ENCODE measurements around the gene ASCL5.

ASCL5 gene

GRCh38 chr1:201155354-201155753, 28.4 kb upstream of the ASCL5 start:
- no peak overlapping the region for H3K4me2 ChIP-seq (ENCODE audit: low read depth, low read length)
- no peaks in the 10 kb centered on the region for H3F3A ChIP-seq (ENCODE audit: insufficient read depth, low read length)
- no peaks in the 10 kb centered on the region for H4K20me1 ChIP-seq (ENCODE audit: insufficient read depth, low read length)
- no peak overlapping the region for H3K27ac ChIP-seq (ENCODE audit: low read length)
- no peak overlapping the region for H3K9ac ChIP-seq (ENCODE audit: low read length)
- H3K79me2 ChIP-seq (ENCODE audit: low read length) = peaks cover 9% of the 10 kb centered on the region
- H3K27me3 ChIP-seq (replicated peaks; ENCODE audit: insufficient read depth, low read length) = no peaks in the 10 kb centered on the region
- no peak overlapping the region for H3K4me3 ChIP-seq (ENCODE audit: low read length)
- no peaks in the 10 kb centered on the region for H3K9me2 ChIP-seq (replicated peaks; ENCODE audit: insufficient read depth, low read length)
- H3K4me1 ChIP-seq (ENCODE audit: low read length) = peaks cover 7% of the 10 kb centered on the region; the same call in 1 of the 2 replicates
- no peak for TF ChIP-seq EZH2 (optimal IDR thresholded peaks at IDR 0.05; ENCODE audit: low read depth, low read length)
- TF ChIP-seq EZH2phosphoT487 (IDR thresholded peaks at IDR 0.05; ENCODE audit: low read length) = no peak
- no peaks in the 10 kb centered on the region for H3K9me3 ChIP-seq (replicated peaks; ENCODE audit: insufficient read depth, low read length)
- DNase-seq = no peak
- no peak overlapping the region for H2AFZ ChIP-seq (ENCODE audit: low read length)
- no peaks in the 10 kb centered on the region for H3K36me3 ChIP-seq (replicated peaks; ENCODE audit: insufficient read depth, low read length)

GRCh38 chr1:201154389-201155165, 27.6 kb upstream of the ASCL5 start, which contains the start of gene TMEM9:
Gene TMEM9 (minus strand): TSS chr1:201154474. CDS start chr1:201153923, 551 bp downstream.
- no peaks in the 10 kb centered on the region for H3K27me3 ChIP-seq (replicated peaks; ENCODE audit: insufficient read depth, low read length)
- H3K9me3 ChIP-seq (replicated peaks; ENCODE audit: insufficient read depth, low read length) = no peaks in the 10 kb centered on the region
- H2AFZ ChIP-seq (ENCODE audit: low read length) = peak within 1 kb of the TSS; percentile 70
- peak within 1 kb of the TSS; percentile 72 for H3K9ac ChIP-seq (ENCODE audit: low read length)
- peak within 1 kb of the TSS; percentile 92 for H3K4me3 ChIP-seq (ENCODE audit: low read length)
- H3K36me3 ChIP-seq (replicated peaks; ENCODE audit: insufficient read depth, low read length) = no peaks in the 10 kb centered on the region
- H3K4me2 ChIP-seq (ENCODE audit: low read depth, low read length) = peak within 1 kb of the TSS; percentile 96
- no peaks in the 10 kb centered on the region for H3K9me2 ChIP-seq (replicated peaks; ENCODE audit: insufficient read depth, low read length)
- H3K27ac ChIP-seq (ENCODE audit: low read length) = no peak within 1 kb of the TSS
- H3K79me2 ChIP-seq (ENCODE audit: low read length) = peaks cover 9% of the 10 kb centered on the region
- DNase-seq = peak; percentile 99
- no peaks in the 10 kb centered on the region for H4K20me1 ChIP-seq (ENCODE audit: insufficient read depth, low read length)
- TF ChIP-seq EZH2phosphoT487 (IDR thresholded peaks at IDR 0.05; ENCODE audit: low read length) = no peak
- TF ChIP-seq EZH2 (optimal IDR thresholded peaks at IDR 0.05; ENCODE audit: low read depth, low read length) = no peak
- no peak for TF ChIP-seq CTCF (IDR thresholded peaks at IDR 0.05; ENCODE audit: low read length)
- H3F3A ChIP-seq (ENCODE audit: insufficient read depth, low read length) = no peaks in the 10 kb centered on the region
- peaks cover 7% of the 10 kb centered on the region; the same call in 1 of the 2 replicates for H3K4me1 ChIP-seq (ENCODE audit: low read length)

GRCh38 chr1:201153474-201154388, 26.7 kb upstream of the ASCL5 start:
- Histone ChIP-seq H3K9me2 (replicated peaks; ENCODE audit: insufficient read depth, low read length) (no peaks in the 10 kb centered on the region), H3K79me2 (ENCODE audit: low read length) (peaks cover 9% of the 10 kb centered on the region), H4K20me1 (ENCODE audit: insufficient read depth, low read length) (no peaks in the 10 kb centered on the region), H3K4me3 (ENCODE audit: low read length) (peak overlapping the region; percentile 92), H3K9me3 (replicated peaks; ENCODE audit: insufficient read depth, low read length) (no peaks in the 10 kb centered on the region), H3K27me3 (replicated peaks; ENCODE audit: insufficient read depth, low read length) (no peaks in the 10 kb centered on the region), H3K4me2 (ENCODE audit: low read depth, low read length) (peak overlapping the region; percentile 96), H3K9ac (ENCODE audit: low read length) (peak overlapping the region; percentile 72), H3K36me3 (replicated peaks; ENCODE audit: insufficient read depth, low read length) (no peaks in the 10 kb centered on the region), H3K4me1 (ENCODE audit: low read length) (peaks cover 7% of the 10 kb centered on the region; the same call in 1 of the 2 replicates), H3F3A (ENCODE audit: insufficient read depth, low read length) (no peaks in the 10 kb centered on the region), H2AFZ (ENCODE audit: low read length) (peak overlapping the region; percentile 70), H3K27ac (ENCODE audit: low read length) (no peak overlapping the region)
- TF ChIP-seq EZH2 (optimal IDR thresholded peaks at IDR 0.05; ENCODE audit: low read depth, low read length) = no peak
- TF ChIP-seq EZH2phosphoT487 (IDR thresholded peaks at IDR 0.05; ENCODE audit: low read length) = no peak
- TF ChIP-seq CTCF (IDR thresholded peaks at IDR 0.05; ENCODE audit: low read length) = no peak
- no peak for DNase-seq
